ENCODE results near the gene ZBTB24.

The ZBTB24 gene

GRCh38 chr6:109475625-109476024, 7.4 kb downstream of the ZBTB24 start:
- no peak for TF ChIP-seq CTCF (conservative IDR thresholded peaks at IDR 0.05; ENCODE audit: low read depth)
- no peak overlapping the region for H3K27ac ChIP-seq
- POLR2A ChIA-PET (ENCODE audit: low non-redundant PET), result no interaction called here
- no peak for DNase-seq (ENCODE audit: low spot score)
- CTCF ChIA-PET, result no interaction called here

- no peak for TF ChIP-seq CTCF (conservative IDR thresholded peaks at IDR 0.05; ENCODE audit: low read depth)
- no peak overlapping the region for H3K27ac ChIP-seq
- DNase-seq (ENCODE audit: low spot score), result no peak
- ChIA-PET POLR2A (ENCODE audit: low non-redundant PET) (no interaction called here), CTCF (no interaction called here)
These were observed 8.0 kb downstream of the ZBTB24 start for GRCh38 chr6:109474995-109475394.

- ChIA-PET CTCF (no interaction called here), POLR2A (ENCODE audit: low non-redundant PET) (no interaction called here)
- DNase-seq (ENCODE audit: low spot score), result no peak
- TF ChIP-seq CTCF (conservative IDR thresholded peaks at IDR 0.05; ENCODE audit: low read depth), result no peak
- no peak overlapping the region for H3K27ac ChIP-seq
These were observed 9.9 kb downstream of the ZBTB24 start for GRCh38 chr6:109473120-109473519.

- no peak for DNase-seq (ENCODE audit: low spot score)
- TF ChIP-seq CTCF (conservative IDR thresholded peaks at IDR 0.05; ENCODE audit: low read depth), result no peak
- CTCF ChIA-PET, result no interaction called here
- POLR2A ChIA-PET (ENCODE audit: low non-redundant PET), result no interaction called here
- no peak overlapping the region for H3K27ac ChIP-seq
These were observed 10.7 kb downstream of the ZBTB24 start for GRCh38 chr6:109472132-109472995.

- ChIA-PET CTCF (no interaction called here), POLR2A (ENCODE audit: low non-redundant PET) (no interaction called here)
- no peak overlapping the region for H3K27ac ChIP-seq
- DNase-seq (ENCODE audit: low spot score), result no peak
- TF ChIP-seq CTCF (conservative IDR thresholded peaks at IDR 0.05; ENCODE audit: low read depth), result no peak
These were observed 11.8 kb downstream of the ZBTB24 start for GRCh38 chr6:109471105-109471810.

GRCh38 chr6:109469591-109470189, 13.3 kb downstream of the ZBTB24 start:
- no peak for DNase-seq (ENCODE audit: low spot score)
- POLR2A ChIA-PET (ENCODE audit: low non-redundant PET), result no interaction called here
- no peak for TF ChIP-seq CTCF (conservative IDR thresholded peaks at IDR 0.05; ENCODE audit: low read depth)
- CTCF ChIA-PET, result interaction anchor here (0.6 kb wide), 1 partner anchor 1531 kb away, joined by 3 read pairs; no protein-coding TSS in a partner anchor
- no peak overlapping the region for H3K27ac ChIP-seq

All from RWPE1 (cell line).